Mononuclear cell (primary cell): ENCODE data around the gene CETP. TPM values are rescaled to one million over a fixed set of nuclear protein-coding genes. Genes with fewer than 3 reads are reported as not detected.
"Not testable (repeated sequence)": the region's sequence is repeated elsewhere in the genome, so short reads cannot be mapped to it uniquely, and the experiment has no call there.

Experiments used
- H3K27me3 ChIP-seq: 2 replicates; pipeline ENCODE4 v1.6.0; 2011; ENCODE audit warnings: low read length, control low read depth; ENCODE audit not compliant: insufficient read depth
- H3K4me1 ChIP-seq: 2 replicates; pipeline ENCODE4 v1.5.1; 2011; ENCODE audit warnings: mild to moderate bottlenecking, low read length, control low read depth; ENCODE audit not compliant: insufficient read depth
- H3K4me3 ChIP-seq: 2 replicates; pipeline ENCODE4 v1.5.1; 2011; ENCODE audit warnings: mild to moderate bottlenecking, low read length, moderate library complexity
- H3K9me3 ChIP-seq: 2 replicates; pipeline ENCODE4 v1.5.1; 2011; ENCODE audit warnings: low read depth, mild to moderate bottlenecking, control low read depth, low read length
- total RNA-seq: library from RNA; depleted of rRNA; stranded (reverse); fragments of >200 nt; gene quantifications from one replicate; pipeline ENCODE4 v1.2.3, GENCODE V29; 2012

The CETP gene
- total RNA-seq, 1 donor, result 0.52 TPM

DNA sequence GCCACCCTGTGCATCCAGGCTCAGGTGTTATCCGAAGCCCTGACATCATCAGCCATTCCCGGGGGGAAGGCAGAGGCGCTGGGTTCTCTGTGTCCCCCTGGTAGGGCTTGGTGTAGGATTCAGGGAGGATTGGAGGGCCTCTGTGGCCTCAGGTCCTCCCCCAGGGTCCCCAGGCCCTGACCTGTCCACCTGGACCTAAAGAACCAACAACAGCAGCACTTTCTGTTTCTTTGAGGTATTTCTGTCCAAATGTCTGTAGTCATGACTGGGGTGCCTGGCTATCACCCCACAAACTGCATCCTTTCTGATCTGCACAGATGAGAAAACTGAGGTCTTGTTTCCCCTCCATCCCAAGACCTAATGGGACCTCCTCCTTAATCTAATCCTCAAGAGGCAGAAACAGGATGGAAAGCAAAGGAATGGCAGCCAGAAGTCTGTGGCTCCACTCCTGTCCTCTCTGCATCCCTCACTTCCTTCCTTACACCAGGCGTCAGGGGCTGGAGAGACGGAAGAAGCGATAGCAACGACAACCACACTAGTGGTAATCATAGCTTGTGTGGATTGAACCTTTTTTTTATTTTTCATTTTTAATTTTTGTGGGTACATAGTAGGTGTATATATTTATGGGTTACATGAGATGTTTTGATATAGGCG, 39.4 kb downstream of the CETP start:
- Histone ChIP-seq H3K9me3 (no peaks in the 10 kb centered on the region), H3K4me3 (no peak overlapping the region), H3K4me1 (peaks cover 84% of the 10 kb centered on the region), H3K27me3 (no peaks in the 10 kb centered on the region)

GRCh38 chr16:57003439-57004386, 42.0 kb downstream of the CETP start:
- Histone ChIP-seq H3K27me3 (no peaks in the 10 kb centered on the region), H3K4me1 (peaks cover 76% of the 10 kb centered on the region), H3K4me3 (no peak overlapping the region), H3K9me3 (no peaks in the 10 kb centered on the region)

DNA sequence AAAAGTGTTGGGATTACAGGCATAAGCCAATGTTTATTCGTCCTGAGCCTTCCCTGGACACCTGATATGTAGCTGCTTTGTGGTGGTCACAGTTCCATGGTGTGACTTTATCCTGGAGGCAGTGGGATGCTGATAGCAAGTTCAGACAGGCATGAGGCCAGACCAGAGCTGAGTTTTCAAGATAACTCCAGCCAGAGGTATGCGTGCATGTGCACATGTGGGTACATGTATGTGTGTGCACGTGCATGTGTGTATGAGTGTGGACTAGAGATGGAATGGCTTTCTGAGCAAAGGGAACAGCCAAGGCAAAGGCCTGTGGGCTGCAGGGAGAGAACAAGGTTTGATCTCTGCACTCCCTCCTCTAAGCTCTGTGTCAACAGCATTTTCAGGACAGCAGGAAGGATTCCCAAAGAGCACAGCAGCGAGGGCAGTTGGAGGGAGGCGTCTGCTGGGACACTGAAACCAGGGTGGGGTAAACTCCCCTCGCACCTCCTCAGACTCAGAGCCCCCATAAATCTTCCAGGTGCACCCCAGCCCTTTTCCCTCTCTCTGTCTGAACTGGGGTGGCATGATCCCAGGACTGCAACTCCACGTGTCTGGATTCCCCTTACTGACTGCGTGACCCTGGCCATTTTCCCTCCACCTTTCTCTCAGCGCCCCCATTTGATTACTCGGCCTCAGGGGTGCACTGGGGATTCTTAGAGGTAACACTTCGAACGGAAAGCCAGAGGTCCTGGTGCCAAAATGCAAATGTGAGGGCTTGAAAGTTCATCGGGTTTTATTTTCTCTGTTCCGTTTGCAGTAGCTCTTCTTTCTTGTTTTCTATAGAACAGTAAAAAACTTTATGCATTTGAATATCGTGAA, 42.9 kb downstream of the CETP start:
- Histone ChIP-seq H3K4me3 (no peak overlapping the region), H3K9me3 (no peaks in the 10 kb centered on the region), H3K4me1 (peaks cover 74% of the 10 kb centered on the region), H3K27me3 (no peaks in the 10 kb centered on the region)

DNA sequence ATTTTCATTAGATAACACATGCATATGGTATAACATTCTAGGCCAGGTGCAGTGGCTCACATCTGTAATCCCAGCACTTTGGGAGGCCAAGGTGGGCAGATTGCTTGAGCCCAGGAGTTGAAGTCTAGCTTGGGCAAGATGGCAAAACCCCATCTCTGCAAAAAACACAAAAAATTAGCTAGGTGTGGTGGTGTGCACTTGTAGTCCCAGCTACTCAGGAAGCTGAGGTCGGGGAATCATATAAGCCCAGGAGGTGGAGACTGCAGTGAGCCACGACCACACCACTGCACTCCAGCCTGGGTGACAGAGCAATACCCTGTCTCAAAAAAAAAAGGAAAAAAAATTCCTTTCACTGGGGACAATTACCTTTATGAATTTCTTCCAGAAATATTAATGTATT, 43.8 kb downstream of the CETP start:
- H3K27me3 ChIP-seq, H3K9me3 ChIP-seq, H3K4me3 ChIP-seq: not testable (repeated sequence)
- H3K4me1 ChIP-seq, result peaks cover 74% of the 10 kb centered on the region

DNA sequence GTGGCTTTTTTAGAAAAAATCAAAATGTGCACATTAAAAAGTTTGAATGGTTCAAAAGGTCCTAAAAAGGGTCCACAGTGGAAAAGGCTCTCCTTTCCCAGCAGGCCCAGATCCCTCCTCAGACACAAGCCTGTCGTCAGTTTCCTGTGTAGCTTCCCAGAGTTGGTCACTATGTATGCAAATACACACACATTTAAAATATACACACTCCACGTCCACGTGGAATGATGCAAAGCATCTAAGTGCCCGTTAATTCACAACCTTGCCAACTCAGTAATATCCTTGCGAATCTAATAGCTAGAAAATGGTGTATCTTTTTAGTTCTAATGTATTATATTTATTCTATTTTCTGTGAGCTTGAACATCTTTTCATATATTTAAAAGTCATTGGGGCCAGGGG, 45.3 kb downstream of the CETP start:
- Histone ChIP-seq H3K4me1 (peaks cover 77% of the 10 kb centered on the region), H3K4me3 (no peak overlapping the region), H3K9me3 (no peaks in the 10 kb centered on the region), H3K27me3 (no peaks in the 10 kb centered on the region)

- Histone ChIP-seq H3K27me3 (no peaks in the 10 kb centered on the region), H3K4me1 (peaks cover 81% of the 10 kb centered on the region), H3K9me3 (no peaks in the 10 kb centered on the region), H3K4me3 (no peak overlapping the region)
Measured at GRCh38 chr16:57007530-57007929, 45.8 kb downstream of the CETP start.

- Histone ChIP-seq H3K4me3 (no peak overlapping the region), H3K4me1 (peaks cover 79% of the 10 kb centered on the region), H3K9me3 (no peaks in the 10 kb centered on the region), H3K27me3 (no peaks in the 10 kb centered on the region)
Measured at GRCh38 chr16:57008440-57008839, 46.7 kb downstream of the CETP start.

DNA sequence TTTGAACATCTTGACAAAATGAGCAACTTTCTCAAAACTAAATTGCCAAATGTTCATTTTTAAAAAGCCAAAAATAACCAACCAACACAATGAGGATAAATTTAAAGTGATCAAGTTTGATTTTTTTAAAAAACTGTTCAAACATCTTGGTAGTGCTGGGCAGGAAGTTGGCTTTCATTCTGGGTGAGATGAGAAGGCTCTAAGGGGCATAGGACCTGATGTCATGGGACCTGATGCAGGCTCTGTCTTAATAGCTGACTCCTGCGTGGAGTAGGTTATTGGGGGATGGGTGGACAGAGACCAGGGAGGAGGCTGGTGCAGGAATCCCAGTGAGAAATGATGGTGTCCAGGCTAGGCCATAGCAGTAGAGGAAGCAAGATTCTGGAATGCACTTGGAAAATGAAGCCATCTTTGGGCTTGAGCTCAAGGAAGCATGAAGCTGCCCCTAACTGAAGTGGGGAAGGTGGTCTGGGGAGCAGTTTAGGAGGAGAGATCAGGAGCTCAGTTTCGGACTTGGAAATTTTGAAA, 48.0 kb downstream of the CETP start:
- Histone ChIP-seq H3K9me3 (no peaks in the 10 kb centered on the region), H3K4me3 (no peak overlapping the region), H3K4me1 (peaks cover 78% of the 10 kb centered on the region), H3K27me3 (no peaks in the 10 kb centered on the region)

- H3K4me1 ChIP-seq, result peaks cover 74% of the 10 kb centered on the region
- H3K4me3 ChIP-seq, result no peak overlapping the region
- no peaks in the 10 kb centered on the region for H3K27me3 ChIP-seq
- no peaks in the 10 kb centered on the region for H3K9me3 ChIP-seq
Measured at GRCh38 chr16:57012353-57012752, 50.6 kb downstream of the CETP start.

- no peaks in the 10 kb centered on the region for H3K9me3 ChIP-seq
- no peak overlapping the region for H3K4me3 ChIP-seq
- H3K4me1 ChIP-seq, result peaks cover 72% of the 10 kb centered on the region
- no peaks in the 10 kb centered on the region for H3K27me3 ChIP-seq
Measured at GRCh38 chr16:57013229-57013628, 51.5 kb downstream of the CETP start.

- H3K4me1 ChIP-seq, result peaks cover 72% of the 10 kb centered on the region
- no peaks in the 10 kb centered on the region for H3K27me3 ChIP-seq
- H3K4me3 ChIP-seq, result no peak overlapping the region
Measured at GRCh38 chr16:57013902-57014301, 52.2 kb downstream of the CETP start.

DNA sequence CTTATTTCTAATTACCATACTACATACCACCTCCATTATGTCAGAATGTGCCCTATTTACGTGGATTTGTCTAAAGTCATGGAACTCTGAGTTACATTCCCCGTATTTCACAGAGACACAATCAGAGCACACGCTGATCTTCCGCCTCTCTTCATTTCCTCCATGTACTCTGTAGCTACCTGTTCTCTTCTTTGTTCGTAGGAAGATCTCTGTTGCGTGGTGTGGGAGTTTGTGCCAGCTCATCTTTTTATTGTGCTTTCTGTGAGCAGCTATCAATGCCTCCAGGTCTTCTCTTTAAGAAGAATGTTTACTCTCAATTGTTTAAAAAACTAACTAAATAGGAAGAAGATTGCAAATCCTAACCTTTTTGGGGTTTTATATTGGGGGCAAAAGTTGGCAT, 54.6 kb downstream of the CETP start:
- H3K9me3 ChIP-seq, result no peaks in the 10 kb centered on the region
- no peak overlapping the region for H3K4me3 ChIP-seq
- peaks cover 51% of the 10 kb centered on the region for H3K4me1 ChIP-seq
- H3K27me3 ChIP-seq, result no peaks in the 10 kb centered on the region

More at GRCh38 chr16:57013902-57014301, 52.2 kb downstream of the CETP start:
- H3K9me3 ChIP-seq, result no peaks in the 10 kb centered on the region

DNA sequence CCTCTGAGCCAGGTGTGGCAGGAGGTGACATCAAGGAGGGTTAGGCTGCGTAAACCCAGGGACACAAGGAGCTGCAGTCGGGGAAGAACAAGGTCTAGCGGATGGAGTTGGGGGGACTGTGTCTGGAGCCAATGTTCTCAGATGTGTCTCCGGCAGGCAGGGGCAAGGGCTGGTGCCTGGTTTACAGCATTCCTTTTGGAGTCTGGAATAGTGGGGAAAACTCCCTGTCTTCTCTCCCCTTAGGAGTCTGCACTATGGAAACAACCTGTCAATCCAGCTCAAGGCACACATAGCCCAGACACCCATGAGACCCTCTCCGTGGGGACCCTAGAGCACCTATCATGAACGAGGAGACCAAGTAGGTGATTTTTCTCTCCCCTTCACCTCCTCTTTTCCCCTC, 55.1 kb downstream of the CETP start:
- H3K27me3 ChIP-seq, result no peaks in the 10 kb centered on the region
- no peaks in the 10 kb centered on the region for H3K9me3 ChIP-seq
- H3K4me3 ChIP-seq, result no peak overlapping the region
- peaks cover 53% of the 10 kb centered on the region for H3K4me1 ChIP-seq

- H3K27me3 ChIP-seq, result no peaks in the 10 kb centered on the region
- H3K4me1 ChIP-seq, result peaks cover 56% of the 10 kb centered on the region
- H3K9me3 ChIP-seq, result no peaks in the 10 kb centered on the region
- no peak overlapping the region for H3K4me3 ChIP-seq
Measured at GRCh38 chr16:57017251-57017650, 55.5 kb downstream of the CETP start.

DNA sequence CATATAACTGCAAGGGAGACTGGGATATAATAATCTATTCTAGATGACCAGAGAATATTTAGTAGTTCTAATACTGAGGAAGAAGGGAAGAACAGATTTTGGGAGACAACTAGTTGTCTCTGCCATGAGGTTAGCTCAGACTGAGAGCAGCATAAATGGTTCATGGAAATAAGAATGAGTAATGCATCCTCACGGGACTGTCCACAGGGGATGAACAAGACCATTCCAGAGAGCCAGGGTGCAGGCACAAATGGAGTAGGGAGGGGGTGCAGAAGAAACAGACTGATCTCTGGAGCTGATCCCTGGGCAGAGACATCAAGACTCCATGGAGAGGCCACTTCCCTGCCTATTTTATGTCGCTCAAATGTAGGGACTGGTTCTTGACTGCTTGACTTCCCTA, 58.0 kb downstream of the CETP start:
- H3K4me1 ChIP-seq, result peaks cover 60% of the 10 kb centered on the region
- H3K9me3 ChIP-seq, result no peaks in the 10 kb centered on the region

More for the DNA sequence above, 58.0 kb downstream of the CETP start:
- Histone ChIP-seq H3K27me3 (no peaks in the 10 kb centered on the region), H3K4me3 (no peak overlapping the region)
